GM12872 (cell line): ENCODE measurements around the gene CAMK1.

Experiments used
- TF ChIP-seq, protein P1 (sequence below): IDR thresholded peaks from 3 replicates; pipeline ENCODE4 v1.5.1; 2011; ENCODE audit warnings: low read depth, mild to moderate bottlenecking, low read length, moderate library complexity; ENCODE audit not compliant: insufficient read depth

The CAMK1 gene

DNA sequence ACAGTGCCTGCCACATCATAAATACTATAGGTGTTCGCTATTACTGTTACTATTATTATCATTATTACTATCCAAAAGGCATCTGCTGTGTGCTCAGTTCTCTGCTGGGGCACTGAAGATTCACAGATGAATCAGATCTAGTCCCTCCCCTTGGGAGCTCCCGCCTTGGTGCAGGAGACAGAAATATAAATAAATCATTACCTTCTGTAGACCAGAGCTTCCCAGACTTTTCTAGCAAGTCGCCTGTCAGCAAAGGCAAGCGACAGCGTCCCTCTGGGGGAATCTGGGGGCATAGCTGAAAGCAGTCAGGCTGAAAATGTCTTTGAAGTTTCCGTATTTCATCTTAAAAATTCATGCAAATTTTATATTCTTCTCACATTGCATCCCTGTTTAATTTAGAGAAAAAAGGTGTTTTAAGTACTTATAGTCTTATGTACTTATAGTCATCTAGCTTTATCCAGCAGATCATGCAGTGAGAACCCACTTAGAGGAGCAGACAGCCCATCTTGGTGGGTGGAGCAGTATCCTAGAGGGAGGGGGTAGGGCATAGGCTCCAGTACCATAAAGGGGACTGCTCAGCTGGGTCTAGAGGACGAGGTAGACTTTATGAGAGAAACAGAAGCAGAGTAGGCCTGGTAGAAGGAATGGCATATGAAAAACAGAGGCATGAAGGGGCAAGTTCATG, 48.6 kb downstream of the CAMK1 start:
- TF ChIP-seq, protein P1, sequence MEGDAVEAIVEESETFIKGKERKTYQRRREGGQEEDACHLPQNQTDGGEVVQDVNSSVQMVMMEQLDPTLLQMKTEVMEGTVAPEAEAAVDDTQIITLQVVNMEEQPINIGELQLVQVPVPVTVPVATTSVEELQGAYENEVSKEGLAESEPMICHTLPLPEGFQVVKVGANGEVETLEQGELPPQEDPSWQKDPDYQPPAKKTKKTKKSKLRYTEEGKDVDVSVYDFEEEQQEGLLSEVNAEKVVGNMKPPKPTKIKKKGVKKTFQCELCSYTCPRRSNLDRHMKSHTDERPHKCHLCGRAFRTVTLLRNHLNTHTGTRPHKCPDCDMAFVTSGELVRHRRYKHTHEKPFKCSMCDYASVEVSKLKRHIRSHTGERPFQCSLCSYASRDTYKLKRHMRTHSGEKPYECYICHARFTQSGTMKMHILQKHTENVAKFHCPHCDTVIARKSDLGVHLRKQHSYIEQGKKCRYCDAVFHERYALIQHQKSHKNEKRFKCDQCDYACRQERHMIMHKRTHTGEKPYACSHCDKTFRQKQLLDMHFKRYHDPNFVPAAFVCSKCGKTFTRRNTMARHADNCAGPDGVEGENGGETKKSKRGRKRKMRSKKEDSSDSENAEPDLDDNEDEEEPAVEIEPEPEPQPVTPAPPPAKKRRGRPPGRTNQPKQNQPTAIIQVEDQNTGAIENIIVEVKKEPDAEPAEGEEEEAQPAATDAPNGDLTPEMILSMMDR, result no peak

DNA sequence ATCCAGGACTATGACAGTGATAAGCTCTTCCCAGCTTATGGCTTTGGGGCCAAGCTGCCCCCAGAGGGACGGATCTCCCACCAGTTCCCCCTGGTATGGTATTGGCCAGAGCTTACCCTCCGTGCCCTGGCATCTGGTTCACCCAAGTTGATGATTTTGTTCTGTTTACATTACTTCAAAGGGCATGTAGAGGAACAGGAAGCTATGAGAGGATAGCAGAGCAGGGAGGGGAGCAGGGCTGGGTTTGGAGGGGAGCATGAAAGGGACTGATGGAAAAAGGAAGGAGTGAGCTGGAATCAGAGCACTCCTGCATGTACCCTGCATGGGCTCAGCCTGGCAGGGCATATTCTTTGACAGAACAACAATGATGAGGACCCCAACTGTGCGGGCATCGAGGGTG, 51.6 kb downstream of the CAMK1 start:
- TF ChIP-seq, protein P1, result no peak

DNA sequence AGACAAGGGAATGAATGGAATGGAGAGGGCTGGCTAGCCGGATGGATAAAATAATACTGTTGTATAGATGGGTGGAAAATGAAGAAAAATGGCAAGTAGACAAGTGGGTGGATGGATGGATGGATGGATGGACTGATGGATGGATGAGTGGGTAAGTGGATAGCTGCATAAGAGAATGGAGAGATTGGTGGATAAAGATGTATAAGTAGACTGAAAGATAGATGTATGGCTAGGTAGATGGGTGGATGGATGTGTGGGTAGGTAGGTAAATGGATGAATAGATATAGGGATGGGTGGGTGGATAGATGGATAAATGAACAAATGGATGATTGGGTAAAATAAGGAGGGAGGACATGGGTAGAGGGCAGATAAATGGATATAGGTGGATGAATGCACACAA, 52.2 kb downstream of the CAMK1 start:
- TF ChIP-seq, protein P1, result no peak

DNA sequence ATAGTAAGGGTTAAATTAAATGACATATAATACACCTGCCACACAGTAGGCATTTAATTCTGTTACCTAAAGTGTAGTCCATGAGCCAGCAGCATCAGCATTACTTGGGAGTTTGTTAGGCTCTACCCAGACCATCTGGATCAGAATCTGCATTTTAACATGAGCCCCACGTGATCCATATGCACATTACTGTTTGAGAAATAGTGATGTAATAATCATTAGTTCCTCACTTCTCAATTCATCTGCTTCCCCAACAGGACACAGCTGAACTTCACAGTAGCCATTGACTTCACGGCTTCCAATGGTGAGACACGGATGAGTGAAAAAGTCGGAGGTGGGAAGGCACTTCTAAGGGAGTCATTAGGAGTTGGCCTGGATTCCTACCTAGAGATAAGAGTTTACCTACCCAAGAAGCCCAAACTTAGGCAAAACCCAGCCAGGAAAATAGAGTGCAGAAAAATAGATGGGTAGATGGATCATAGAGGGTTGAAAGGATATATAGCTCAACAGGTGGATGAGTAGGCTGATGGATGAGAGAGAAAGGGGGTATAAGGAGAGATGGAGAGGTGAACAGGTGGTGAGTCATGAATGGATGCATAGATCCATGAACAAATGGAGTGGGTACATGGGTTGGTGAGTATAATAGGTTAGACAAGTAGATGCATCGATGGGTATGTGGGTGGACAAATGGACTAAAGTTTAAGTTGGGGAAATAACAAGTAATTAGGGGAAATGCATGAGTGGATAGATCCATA, 52.8 kb downstream of the CAMK1 start:
- TF ChIP-seq, protein P1, result no peak

DNA sequence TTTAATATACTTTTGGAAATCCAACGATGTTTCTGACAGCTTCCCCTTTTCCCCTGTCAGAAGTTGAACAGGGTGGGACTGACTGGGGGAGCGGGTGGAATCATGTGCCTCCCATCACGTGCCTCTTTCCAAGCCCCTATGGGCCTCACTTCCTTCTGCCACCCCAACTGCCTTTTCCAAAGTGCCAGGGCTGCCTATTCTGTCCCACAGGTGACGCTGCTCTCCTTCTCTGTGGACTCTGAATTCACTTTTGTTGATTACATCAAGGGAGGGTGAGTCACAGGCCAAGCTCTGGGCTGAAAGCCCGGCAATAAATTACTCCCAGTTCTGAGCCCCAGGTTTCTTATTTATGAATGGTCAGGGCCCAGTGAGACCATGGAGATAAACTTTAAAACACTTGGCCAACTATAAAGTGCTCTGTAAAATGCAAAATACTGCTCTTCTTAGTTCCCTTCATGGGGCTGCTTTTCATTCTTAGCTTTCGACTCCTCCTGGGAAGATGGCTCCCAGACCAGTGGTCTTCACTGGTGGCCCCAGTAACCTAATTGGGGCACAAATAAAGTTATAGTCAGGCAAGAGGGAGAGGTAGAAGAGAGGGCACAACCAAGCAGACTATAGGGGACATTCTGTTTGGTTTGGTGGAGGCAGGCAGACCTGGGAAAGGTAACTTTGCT, 53.8 kb downstream of the CAMK1 start:
- TF ChIP-seq, protein P1, result peak; percentile 39; the same call in 1 of the 3 replicates

DNA sequence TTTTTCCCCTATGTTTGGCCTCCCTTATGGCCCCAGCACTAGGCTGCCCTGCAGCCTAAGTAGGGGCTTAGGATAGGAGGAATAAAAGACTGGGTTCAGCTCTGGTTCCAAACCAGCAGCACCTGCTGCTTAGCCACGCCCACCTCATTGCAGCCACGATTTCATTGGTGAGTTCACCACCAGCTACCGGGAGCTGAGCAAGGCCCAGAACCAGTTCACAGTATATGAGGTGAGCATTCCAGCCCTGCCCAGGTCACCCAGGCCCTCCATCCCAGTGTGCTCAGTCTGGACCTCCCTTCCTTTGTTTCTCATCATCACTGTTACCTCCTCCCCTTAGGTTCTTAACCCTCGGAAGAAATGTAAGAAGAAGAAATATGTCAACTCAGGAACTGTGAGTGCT, 54.6 kb downstream of the CAMK1 start:
- TF ChIP-seq, protein P1, result no peak

DNA sequence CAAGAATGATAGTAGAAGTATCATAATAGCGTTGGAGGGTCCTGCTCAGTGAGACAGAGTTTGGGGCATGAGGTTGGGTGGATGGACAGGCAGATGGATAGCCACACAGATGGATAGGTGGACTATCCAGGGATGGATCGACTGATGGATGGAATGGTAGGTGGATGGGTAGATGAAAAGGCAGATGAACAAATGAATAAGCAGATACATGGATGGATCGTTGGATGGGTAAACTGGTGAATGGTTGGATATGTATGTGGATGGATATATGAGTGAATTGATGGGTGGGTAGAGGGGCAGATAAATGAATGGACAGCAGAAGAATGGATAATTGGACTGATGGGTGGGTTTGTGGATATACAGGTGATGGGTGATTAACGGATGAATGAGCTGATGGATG, 56.6 kb downstream of the CAMK1 start:
- TF ChIP-seq, protein P1, result no peak
